ENCODE data around the gene PRTFDC1. TPM values are rescaled to one million over a fixed set of nuclear protein-coding genes. Genes with fewer than 3 reads are reported as not detected.
A peak's percentile ranks its signal among the peaks of the same experiment; 100 is the strongest.
"Not testable (repeated sequence)": the region's sequence is repeated elsewhere in the genome, so short reads cannot be mapped to it uniquely, and the experiment has no call there.

The PRTFDC1 gene
- total RNA-seq (2014; rRNA removed; shearing (Covaris generic)): 4.9 and 8.7 TPM in 2 replicates

- DNase-seq (ENCODE audit: low read depth): peak; percentile 48
Observed at GRCh38 chr10:24952143-24952706, at the start of gene PRTFDC1. Gene PRTFDC1, minus strand, starts transcription at chr10:24952606. Its CDS starts 31 bp downstream, at chr10:24952575.

GRCh38 chr10:24998044-24998443, 45.6 kb upstream of the PRTFDC1 start:
- no peak for DNase-seq (ENCODE audit: low read depth)

GRCh38 chr10:24995072-24995471, 42.7 kb upstream of the PRTFDC1 start:
- DNase-seq (ENCODE audit: low read depth): no peak

- DNase-seq (ENCODE audit: low read depth): no peak
Observed at GRCh38 chr10:24993237-24993958, 41.0 kb upstream of the PRTFDC1 start.

- no peak for DNase-seq (ENCODE audit: low read depth)
Observed at GRCh38 chr10:24992512-24993133, 40.2 kb upstream of the PRTFDC1 start.

GRCh38 chr10:24991298-24991697, 38.9 kb upstream of the PRTFDC1 start:
- no peak for DNase-seq (ENCODE audit: low read depth)

GRCh38 chr10:24989867-24990266, 37.5 kb upstream of the PRTFDC1 start:
- DNase-seq (ENCODE audit: low read depth): no peak

- DNase-seq (ENCODE audit: low read depth): no peak
Observed at GRCh38 chr10:24988831-24989640, 36.6 kb upstream of the PRTFDC1 start.

- no peak for DNase-seq (ENCODE audit: low read depth)
Observed at GRCh38 chr10:24984906-24985305, 32.5 kb upstream of the PRTFDC1 start.

- DNase-seq (ENCODE audit: low read depth): no peak
Observed at GRCh38 chr10:24983946-24984345, 31.5 kb upstream of the PRTFDC1 start.

- DNase-seq (ENCODE audit: low read depth): no peak
Observed at GRCh38 chr10:24983130-24983529, 30.7 kb upstream of the PRTFDC1 start.

GRCh38 chr10:24982319-24983112, 30.1 kb upstream of the PRTFDC1 start:
- no peak for DNase-seq (ENCODE audit: low read depth)

GRCh38 chr10:24981161-24981710, 28.8 kb upstream of the PRTFDC1 start:
- DNase-seq (ENCODE audit: low read depth): no peak

- no peak for DNase-seq (ENCODE audit: low read depth)
Observed at GRCh38 chr10:24979685-24980084, 27.3 kb upstream of the PRTFDC1 start.

GRCh38 chr10:24974976-24975375, 22.6 kb upstream of the PRTFDC1 start:
- DNase-seq (ENCODE audit: low read depth): no peak

- DNase-seq (ENCODE audit: low read depth): no peak
Observed at GRCh38 chr10:24973163-24973562, 20.8 kb upstream of the PRTFDC1 start.

GRCh38 chr10:24971374-24971773, 19.0 kb upstream of the PRTFDC1 start:
- no peak for DNase-seq (ENCODE audit: low read depth)

GRCh38 chr10:24969841-24970281, 17.5 kb upstream of the PRTFDC1 start:
- no peak for DNase-seq (ENCODE audit: low read depth)

GRCh38 chr10:24968951-24969350, 16.5 kb upstream of the PRTFDC1 start:
- DNase-seq (ENCODE audit: low read depth): not testable (repeated sequence)

GRCh38 chr10:24968349-24968748, 15.9 kb upstream of the PRTFDC1 start:
- no peak for DNase-seq (ENCODE audit: low read depth)

GRCh38 chr10:24966962-24967481, 14.6 kb upstream of the PRTFDC1 start:
- DNase-seq (ENCODE audit: low read depth): no peak
